ENCODE results near the gene KCNE4.
"Not testable (repeated sequence)": the region's sequence is repeated elsewhere in the genome, so short reads cannot be mapped to it uniquely, and the experiment has no call there.

Gene KCNE4

DNA sequence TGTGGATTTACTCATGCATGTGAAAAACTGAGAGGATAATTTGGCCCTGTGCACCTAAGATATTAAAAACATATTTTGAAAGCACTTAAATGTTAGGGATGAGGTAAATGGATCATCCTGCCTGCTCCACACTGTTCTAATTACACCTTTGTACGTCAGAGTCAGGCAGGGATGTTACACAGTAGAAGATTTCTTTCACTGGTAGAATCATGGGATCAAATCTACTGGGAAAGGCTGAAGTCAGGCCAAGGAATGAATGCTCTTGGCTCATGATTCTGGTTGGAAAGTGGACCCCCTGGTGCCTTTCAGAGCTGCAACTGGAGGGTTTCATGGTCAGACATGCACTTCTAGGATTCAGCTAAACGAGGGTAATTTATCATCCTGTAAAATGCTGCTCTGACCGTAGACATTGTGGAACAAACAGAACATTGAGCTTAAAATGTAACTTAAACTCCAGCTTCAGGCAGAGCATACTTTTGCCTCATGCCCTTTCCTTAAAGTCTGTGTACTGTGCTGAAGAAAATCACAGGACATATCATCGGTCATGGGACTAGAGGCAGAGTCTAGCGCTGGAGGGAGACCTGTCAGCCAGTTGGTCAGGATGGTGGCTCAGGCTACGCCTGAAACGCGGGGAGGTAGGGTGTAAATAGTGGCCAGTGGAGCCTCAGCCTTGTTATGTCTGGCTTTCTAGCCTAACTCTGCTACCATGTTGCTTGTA is 4.9 kb downstream of the KCNE4 start:
- in situ Hi-C loops (cut with MboI; ENCODE audit: low sequenced_read_pairs): no loop called here

DNA sequence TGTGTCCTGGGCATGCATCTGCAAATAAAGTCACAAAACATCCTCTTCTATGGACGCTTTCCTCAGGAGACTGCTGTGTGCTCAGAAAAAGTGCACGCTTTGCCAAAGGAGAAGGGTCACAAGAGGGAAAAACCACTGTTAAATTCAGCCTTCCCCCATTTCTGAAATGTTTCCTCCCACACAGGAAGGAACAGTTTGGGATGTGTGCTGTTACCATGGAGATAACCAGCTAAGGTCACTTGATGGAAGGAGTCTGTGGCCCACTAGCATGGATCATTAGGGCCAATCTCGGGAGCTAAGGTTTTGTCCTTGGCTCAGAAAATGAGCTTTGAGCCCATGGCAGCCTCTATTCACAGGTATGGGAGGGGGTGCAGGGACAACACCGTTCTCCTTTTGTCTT is 5.6 kb downstream of the KCNE4 start:
- in situ Hi-C loops (cut with MboI; ENCODE audit: low sequenced_read_pairs): no loop called here

DNA sequence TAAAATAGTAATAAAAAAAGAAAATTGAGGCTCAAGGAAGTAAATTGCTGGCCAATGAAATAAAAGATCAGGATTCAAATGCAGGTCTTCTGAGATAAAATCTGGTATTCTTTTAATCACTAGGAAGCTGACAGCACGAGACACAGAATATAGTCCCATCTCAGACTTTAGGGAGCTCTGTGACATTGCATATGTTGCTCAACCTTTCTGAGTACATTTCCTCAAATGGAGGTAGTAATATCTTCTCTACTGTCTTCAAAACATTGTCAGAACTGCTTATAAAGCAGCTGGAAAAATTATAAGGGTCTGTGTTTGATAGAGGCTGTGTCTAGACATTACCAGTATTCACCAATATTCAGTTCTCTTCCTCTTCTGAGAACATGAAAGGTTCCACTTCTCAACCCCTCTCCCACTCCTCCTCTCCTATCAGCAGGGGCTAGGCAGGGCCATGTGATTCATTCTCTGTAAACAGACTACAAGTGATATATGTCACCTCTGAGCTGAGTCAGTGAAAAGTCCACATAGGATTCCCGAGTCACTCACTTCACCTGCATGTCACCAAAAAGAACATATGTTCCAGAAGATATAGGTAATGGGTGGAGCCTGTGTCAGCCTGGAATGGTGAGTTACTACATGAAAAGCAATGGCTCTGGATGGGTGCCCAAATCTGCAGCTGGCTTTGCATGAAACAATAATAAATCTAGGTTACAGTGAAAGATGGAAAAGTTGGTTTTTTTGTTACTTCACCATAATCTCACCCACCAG is 7.1 kb downstream of the KCNE4 start:
- in situ Hi-C loops (cut with MboI; ENCODE audit: low sequenced_read_pairs): no loop called here

DNA sequence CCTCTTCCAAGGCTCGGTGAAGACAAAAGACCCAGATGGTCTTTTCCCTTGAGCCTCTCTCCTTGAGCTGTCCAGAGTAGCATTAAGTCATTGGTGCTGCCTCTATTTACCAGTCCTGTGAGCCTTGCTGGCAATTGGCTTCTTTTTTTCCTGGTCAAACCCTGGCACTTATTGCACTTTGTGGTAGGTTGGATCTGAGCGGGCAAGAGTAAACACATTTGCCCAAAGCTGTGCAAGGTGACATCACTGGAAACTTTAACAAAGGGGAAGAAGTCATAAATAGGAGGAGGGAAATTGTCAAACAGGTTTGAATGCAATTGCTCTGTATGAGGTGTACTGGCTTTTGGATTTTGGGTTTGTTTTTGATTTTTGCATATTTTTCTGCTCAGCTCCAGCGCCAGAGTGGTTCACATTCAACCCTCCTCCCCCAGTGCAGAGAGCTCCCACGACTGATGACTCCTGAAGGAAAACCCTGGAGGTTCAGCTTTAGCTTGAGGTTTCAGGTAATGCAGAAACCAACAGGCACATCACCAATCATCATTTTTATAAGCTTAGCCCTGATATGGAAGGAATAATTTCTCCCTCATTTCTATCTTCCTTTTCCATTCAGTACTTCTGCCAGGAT is 8.3 kb downstream of the KCNE4 start:
- in situ Hi-C loops (cut with MboI; ENCODE audit: low sequenced_read_pairs): no loop called here

DNA sequence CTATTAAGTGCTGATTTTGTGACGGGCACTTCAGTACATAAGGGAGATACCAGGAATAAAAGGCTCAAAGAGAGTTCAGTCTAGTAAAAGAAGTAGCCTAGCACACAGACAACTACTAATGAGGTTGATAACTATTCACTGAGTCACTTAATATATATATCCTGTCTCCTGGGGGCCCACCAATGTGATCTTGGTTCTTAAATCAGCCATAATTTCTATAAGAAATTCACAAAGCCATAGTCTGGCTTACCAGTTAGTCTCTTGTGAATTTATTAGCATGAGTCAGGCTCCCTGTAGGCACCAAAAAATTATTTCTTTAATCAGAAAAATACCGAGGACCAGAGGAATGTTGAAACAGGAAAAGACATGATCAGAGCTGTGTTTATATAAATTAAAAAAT is 10.4 kb downstream of the KCNE4 start:
- in situ Hi-C loops (cut with MboI; ENCODE audit: low sequenced_read_pairs): no loop called here

DNA sequence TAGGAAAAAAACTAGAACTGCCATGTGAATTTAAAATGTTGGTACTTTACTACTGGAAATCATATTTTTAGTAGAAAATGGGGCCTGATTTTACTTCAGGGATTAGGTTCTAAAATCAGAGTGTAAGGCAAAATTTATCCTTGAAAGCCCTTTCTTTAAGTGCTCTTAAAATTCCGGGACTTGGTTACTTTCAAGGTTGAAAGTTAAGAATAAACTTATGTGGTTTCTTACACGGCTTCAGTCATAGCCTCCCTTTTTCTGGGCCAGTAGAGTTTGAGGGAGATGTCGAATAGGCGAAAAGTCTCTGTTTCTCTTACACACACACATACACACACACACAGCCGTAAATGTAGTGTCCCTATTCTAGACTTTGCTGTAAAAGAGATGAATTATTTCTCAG is 13.1 kb downstream of the KCNE4 start:
- in situ Hi-C loops (cut with MboI; ENCODE audit: low sequenced_read_pairs): no loop called here

DNA sequence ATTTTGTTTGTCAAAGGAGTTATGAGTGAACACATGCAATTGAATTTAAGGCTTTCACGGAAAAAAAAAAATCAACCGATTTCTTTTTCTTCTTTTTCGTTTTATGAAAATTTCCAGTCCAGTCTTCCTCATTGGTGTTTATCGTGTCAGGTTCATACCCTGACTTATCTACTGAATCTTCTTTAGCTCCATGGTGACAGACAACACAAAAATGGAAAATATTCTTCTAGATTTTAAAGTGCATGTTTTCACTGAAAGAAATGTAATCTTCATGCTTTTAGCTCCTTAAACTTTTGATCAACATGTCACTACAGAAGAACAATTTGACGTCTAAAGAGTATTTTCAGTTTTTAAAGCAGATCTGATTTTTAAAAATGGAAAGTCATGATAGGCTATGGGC is 14.7 kb downstream of the KCNE4 start:
- in situ Hi-C loops (cut with MboI; ENCODE audit: low sequenced_read_pairs): no loop called here

DNA sequence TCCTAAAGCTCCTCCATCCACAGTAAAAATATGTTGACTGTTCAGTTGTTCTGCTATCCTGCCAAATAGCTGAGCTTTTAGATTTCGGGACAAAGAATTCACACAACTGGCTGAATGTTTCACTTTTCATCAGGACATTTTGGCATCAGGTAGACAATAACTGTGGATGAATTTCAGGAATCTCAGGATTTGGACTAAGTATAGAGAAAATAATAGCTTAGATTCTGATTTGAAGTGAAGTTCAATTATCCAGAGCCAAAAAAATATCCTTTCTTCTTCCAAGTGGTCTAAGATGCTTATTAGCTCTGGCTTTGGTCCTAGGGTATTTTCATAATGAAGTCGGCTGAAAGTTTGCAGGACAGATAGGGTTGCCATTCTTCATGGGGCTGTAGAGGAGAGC is 16.1 kb downstream of the KCNE4 start:
- in situ Hi-C loops (cut with MboI; ENCODE audit: low sequenced_read_pairs): no loop called here

DNA sequence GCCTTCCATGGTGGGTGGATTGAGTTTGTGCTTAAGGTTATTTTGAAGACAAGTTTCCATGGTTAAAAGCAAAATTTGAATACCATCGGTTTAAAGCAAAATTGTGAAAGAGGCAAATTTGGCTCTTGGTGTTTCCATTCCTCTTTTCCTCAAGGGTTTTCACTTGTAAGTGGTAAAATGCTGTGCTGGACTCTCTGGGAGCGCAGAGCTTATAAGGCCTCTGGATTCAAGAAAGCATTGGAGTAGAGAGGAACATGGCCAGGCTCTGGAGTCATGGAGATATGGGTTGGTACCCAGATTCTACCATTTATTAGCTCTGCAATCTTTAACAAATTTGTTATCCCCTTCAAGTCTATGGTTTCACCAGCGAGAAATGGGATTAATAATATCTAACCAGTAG is 17.5 kb downstream of the KCNE4 start:
- in situ Hi-C loops (cut with MboI; ENCODE audit: low sequenced_read_pairs): no loop called here

DNA sequence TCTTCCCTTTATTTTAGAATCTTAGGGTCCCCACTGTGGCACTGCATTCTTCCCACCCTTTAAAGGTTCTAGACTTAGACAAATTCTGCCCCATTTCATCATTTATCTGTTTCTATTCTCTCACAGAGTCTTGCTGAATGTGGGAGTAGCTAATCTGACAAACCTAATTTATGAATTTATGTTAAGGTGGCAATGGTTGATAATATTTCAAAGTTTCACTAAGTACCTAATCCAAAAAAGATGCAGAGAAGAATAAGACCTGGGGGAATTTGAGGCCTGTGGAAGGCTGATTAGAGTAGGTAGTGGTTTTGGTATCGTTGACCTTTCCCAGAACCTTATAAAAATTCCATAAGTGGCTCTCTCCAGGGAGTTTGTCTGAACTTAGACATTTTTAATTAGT is 18.0 kb downstream of the KCNE4 start:
- in situ Hi-C loops (cut with MboI; ENCODE audit: low sequenced_read_pairs): no loop called here

DNA sequence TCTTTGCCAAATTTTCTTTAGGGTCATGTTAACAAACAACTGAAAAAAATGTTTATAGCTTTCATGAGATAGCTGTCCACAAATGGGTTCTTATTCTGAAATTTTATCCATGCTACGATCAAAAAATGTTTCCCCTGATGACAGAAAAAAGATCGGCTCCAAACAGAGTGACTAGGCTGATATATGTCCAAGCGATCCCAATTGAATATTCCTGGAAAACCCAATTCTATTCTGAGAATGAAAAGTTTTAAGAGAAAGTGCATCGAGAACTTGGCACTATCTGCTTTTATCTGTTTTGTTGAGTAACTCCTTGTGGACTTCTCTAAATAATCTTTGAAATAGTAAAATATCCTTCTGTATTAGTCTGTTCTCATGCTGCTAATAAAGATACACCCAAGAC is 19.1 kb downstream of the KCNE4 start:
- in situ Hi-C loops (cut with MboI; ENCODE audit: low sequenced_read_pairs): no loop called here

DNA sequence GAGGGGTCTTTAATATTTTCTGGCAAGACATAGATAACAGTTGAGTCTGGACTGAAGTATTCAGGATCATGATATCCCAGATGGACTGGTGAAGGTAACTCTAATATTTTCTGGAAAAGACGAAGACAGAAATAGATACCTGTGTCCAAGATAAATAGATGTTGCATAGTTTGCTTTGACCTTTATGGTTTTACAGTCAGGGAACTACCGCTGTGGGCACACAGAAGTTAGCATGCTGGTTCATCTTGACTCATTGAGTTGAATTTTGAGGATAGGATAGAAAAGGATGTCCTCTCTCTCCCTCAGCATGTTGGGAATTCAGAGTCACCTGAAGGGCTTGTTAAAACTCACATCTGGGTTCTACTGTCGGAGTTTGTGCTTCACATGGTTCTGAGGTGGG is 20.8 kb downstream of the KCNE4 start:
- in situ Hi-C loops (cut with MboI; ENCODE audit: low sequenced_read_pairs): no loop called here

DNA sequence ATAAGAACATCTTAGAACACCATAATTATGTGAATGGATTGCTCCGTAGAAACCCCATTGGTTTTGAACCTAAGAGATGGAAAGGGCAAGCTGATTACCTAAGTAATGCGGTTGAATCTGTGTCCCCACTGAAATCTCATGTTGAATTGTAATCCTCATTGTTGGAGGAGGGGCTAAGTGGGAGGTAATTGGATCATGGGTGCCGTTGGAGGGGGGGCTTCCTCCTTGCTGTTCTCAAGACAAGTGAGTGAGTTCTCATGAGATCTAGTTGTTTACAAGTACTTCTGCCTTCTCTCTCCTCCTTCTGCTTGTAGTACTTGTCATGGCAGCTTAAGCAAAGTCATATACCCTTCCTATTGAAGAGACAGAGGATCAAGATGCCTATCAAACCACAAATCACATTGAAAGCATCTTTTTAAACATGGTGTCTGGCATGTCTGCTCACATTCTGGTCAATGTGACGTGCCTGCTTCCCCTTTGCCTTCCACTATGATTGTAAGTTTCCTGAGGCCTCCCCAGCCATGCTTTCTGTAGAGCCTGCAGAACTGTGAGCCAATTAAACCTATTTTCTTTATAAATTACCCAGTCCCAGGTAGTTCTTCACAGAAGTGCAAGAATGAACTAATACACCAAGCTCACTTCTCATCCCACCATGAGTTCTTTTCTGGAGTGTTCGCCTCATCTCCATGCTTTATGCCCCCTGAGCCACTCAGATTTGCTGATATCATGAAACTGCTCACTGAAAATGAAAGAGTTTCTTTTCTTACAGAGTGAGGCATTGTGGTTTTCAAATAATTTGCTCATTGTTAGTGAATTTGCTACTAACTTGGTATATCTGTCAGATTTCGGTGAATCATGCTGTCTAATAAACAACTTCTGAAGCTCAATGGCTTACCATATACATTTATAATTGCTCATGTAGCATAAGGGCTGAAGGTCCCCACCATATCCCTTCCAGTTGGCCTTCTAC is 23.6 kb downstream of the KCNE4 start:
- in situ Hi-C loops (cut with MboI; ENCODE audit: low sequenced_read_pairs): no loop called here

DNA sequence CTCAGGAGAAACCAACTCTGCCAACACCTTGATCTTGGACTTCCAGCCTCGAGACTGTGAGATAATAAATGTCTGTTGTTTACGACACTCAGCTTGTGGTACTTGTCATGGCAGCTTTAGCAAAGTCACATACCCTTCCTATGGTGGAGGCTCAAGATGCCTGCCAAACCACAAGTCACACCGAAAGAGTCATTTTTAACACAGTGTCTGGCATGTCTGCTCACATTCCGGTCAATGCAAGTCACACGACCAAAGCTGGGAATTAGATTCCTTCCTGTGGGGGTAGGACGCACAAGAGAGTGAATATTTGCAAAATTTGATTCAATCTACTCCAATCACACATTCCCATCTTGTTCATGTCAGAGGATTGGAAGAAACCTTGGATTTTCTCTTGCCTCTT is 24.6 kb downstream of the KCNE4 start:
- in situ Hi-C loops (cut with MboI; ENCODE audit: low sequenced_read_pairs): no loop called here

DNA sequence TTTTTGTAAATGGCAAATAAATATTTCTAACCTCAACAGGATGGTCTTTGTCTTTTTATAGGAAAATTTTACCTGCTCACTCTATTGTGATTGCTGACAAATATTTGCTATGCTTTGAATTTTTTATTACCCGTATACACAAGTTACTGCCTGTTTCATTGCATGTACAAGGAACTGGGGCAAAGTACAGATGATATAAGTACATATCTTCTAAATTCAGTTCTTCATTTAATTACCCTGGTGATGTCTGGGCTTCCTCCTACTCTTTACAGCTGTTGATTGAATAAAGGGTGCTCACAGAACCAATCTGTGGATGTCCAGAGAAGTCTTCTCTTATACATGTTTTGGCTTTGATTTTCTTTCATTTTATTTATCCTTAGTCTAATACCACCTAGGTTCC is 26.5 kb downstream of the KCNE4 start:
- in situ Hi-C loops (cut with MboI; ENCODE audit: low sequenced_read_pairs): no loop called here

DNA sequence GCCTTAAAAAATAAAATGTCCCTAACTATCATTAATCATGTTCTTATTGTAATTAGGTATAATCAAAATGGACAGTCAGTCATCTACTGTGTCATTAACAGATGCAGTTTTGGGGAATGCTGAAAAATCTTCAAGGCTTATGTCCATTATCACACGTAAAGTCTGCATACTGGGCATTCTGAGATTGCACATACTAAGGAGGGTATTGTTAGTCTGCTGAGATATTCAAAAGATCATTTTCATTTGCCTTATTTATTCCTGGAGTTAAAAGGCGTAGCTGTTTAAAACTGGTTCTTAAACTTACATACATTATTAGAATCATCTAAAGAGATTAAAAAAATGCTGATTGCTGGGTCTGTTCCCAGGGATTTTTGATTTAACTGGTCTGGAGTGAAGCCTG is 27.4 kb downstream of the KCNE4 start:
- in situ Hi-C loops (cut with MboI; ENCODE audit: low sequenced_read_pairs): no loop called here

DNA sequence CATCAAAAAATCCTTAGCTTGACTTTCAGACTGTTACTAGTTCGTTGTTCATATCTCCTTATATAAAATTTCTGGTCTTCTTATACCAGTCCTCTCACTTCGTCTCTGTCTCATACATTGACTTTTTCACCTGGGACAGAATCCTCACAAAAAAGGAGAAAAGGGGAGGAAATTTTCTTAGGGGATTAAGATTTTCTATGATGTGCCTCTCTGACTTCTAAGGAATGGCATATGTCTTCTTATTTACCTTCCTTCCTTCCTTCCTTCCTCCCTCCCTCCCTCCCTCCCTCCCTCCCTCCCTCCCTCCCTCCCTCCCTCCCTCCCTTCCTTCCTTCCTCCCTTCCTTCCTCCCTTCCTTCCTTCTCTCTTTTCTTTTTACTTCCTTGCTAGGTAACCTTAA is 27.9 kb downstream of the KCNE4 start:
- in situ Hi-C loops (cut with MboI; ENCODE audit: low sequenced_read_pairs): no loop called here

DNA sequence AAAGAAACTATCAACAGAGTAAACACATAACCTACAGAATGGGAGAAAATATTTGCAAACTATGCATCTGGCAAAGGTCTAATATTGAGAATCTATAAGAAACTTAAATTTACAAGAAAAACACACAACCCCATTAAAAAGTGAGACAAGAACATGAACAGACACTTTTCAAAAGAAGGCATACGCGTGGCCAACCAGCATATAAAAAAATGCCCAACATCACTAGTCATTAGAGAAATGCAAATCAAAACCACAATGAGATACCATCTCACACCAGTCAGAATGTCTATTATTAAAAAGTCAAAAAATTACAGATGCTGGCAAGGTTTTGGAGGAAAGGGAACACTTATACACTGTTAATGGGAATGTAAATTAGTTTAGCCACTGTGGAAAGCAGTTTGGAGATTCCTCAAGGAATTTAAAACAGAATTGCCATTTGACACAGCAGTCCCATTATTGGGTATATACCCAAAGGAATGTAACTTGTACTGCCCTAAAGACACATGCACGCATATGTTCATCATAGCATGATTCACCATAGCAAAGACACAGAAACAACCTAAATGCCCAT is 28.9 kb downstream of the KCNE4 start:
- in situ Hi-C loops (cut with MboI; ENCODE audit: low sequenced_read_pairs): not testable (repeated sequence)

DNA sequence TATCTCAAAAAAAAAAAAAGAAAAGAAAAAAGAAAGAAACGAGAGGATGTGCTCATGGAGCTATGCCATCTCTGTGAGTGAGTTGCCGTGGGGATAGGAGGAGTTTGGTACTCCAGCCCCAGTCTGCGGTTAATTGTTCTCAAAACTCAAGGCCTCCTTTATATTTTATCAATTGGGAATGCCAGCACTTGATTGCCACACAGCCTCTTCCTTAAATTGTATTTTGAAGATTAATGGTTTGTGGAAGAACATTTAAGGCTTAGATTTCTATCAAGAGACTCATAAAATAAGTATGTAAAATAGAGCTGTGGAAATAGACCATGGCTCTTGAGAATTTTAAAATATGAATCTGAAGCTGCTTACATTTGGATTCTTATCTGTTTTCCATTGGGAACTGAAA is 29.8 kb downstream of the KCNE4 start:
- in situ Hi-C loops (cut with MboI; ENCODE audit: low sequenced_read_pairs): no loop called here

DNA sequence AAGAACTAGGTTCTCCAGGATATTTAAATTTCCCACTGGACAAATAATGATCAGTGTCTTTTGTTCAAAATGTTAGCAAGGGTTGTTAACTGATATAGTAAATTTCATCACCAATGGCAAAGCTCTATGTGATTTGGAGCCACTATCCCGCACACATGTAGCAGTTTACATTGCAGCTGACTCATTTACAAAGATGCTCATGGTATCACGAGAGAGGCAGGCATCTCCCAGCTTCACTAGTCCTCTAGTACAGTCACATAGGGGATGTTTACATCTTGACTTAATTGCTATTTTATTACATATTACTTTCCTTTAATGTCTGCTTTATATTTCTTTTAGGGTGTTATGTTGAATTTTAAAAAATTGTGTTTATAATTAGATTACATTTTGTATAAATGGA is 30.7 kb downstream of the KCNE4 start:
- in situ Hi-C loops (cut with MboI; ENCODE audit: low sequenced_read_pairs): no loop called here
